ENCODE measurements around the gene OAT.

- TF ChIP-seq CTCF (IDR thresholded peaks at IDR 0.05) (no peak), POLR2A (IDR thresholded peaks at IDR 0.05; ENCODE audit: low read length) (no peak), CBX8 (IDR thresholded peaks at IDR 0.05) (no peak), ATOH8 (CRISPR knock-in tag; IDR thresholded peaks at IDR 0.05; ENCODE audit: low read depth) (no peak)
Measured at GRCh38 chr10:124436191-124436638, 17.5 kb upstream of the OAT start.

Measured in A549 (cell line).